Measurements from ENCODE around the gene MYH7.

GRCh38 chr14:23387916-23388882 is 47.3 kb downstream of the MYH7 start:
- TF ChIP-seq REST (IDR thresholded peaks at IDR 0.05), result no peak
- no peak for TF ChIP-seq CTCF (IDR thresholded peaks at IDR 0.05; ENCODE audit: low read depth, low read length, missing input control)
- no peak for TF ChIP-seq TAF1 (conservative IDR thresholded peaks at IDR 0.05)
- TF ChIP-seq GABPA (IDR thresholded peaks at IDR 0.05 in 1 of 2, conservative IDR thresholded peaks at IDR 0.05 in 1 of 2), result no peak
- TF ChIP-seq JUND (IDR thresholded peaks at IDR 0.05), result no peak
- TF ChIP-seq YY1 (IDR thresholded peaks at IDR 0.05), result no peak
- TF ChIP-seq SP1 (IDR thresholded peaks at IDR 0.05), result no peak
- no peak for TF ChIP-seq HNF4G (IDR thresholded peaks at IDR 0.05)
- TF ChIP-seq ATF3 (IDR thresholded peaks at IDR 0.05), result no peak
- no peak for TF ChIP-seq HNF4A (conservative IDR thresholded peaks at IDR 0.05)
- no peak for TF ChIP-seq RAD21 (IDR thresholded peaks at IDR 0.05)
- no peak for TF ChIP-seq MAX (IDR thresholded peaks at IDR 0.05)
